ENCODE measurements around the gene UMODL1.
"Not testable (repeated sequence)": the region's sequence is repeated elsewhere in the genome, so short reads cannot be mapped to it uniquely, and the experiment has no call there.

UMODL1 gene

DNA sequence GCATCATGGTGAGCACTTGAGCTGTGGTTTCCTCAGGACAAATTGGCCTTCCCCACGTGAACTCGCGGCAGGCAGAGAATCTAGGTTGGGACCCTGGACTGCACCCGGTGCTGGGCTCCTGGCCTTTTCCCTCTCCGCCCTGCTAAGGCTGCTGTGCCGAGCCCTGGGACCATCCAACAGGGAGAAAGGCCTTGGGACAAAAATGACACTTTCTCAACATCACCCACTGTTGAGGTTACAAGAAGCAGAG is 9.2 kb upstream of the UMODL1 start:
- DNase-seq = no peak

DNA sequence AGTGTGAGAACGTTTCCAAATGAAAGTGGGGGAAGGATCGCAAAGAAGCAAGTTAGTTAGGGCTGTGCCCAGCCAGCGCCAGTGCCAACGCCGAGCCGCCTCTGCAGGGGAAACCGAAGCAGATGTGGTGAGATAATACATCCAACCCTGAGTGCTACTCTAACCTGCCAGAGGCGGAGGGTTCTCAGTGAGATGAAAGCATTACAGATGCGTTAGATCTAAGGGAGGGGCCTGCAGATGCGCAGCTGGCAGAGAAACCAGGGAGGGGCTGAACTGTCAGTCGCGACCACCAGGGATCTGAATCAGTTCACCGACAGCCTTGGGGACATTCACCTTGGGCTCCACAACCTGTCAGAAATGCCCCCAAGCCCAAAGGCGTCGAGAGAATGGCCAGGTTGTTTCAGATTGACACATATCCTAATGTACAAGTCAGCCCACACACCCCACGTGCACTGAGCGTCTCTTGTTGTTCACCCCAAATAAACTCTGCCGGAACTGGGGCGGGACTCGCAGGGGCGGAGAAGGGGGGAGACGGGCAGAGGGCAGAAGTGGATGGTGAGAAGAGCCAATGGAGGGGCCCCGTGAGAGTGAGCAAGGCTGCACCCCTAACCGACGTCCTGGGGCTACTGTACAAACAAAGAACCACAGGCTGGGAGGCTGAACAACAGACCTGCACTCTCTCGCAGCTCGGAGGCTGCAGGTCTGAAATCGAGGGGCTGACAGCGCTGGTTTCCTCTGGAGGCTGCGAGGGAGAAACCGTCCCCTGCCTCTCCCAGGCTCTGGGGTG is 8.7 kb upstream of the UMODL1 start:
- peak; percentile 33 for DNase-seq

DNA sequence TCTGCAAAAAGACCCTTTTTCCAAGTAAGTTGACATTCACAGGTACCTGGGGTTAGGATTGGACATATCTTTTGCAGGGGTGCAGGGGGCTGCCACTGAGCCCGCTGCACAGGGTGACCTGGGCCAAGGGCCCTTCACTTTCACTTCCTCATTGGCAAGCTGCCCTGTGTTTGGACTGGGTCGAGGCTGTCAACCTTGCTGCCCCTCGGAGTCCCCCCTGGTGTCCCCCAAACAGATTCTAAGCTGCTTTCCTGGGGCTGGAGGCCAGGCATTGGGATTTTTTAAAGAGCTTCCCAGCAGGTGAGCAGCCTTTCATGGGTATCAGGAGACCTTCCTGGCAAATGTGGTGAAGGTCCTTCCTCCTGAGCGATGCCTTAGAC is 7.9 kb upstream of the UMODL1 start:
- peak; percentile 24 for DNase-seq

DNA sequence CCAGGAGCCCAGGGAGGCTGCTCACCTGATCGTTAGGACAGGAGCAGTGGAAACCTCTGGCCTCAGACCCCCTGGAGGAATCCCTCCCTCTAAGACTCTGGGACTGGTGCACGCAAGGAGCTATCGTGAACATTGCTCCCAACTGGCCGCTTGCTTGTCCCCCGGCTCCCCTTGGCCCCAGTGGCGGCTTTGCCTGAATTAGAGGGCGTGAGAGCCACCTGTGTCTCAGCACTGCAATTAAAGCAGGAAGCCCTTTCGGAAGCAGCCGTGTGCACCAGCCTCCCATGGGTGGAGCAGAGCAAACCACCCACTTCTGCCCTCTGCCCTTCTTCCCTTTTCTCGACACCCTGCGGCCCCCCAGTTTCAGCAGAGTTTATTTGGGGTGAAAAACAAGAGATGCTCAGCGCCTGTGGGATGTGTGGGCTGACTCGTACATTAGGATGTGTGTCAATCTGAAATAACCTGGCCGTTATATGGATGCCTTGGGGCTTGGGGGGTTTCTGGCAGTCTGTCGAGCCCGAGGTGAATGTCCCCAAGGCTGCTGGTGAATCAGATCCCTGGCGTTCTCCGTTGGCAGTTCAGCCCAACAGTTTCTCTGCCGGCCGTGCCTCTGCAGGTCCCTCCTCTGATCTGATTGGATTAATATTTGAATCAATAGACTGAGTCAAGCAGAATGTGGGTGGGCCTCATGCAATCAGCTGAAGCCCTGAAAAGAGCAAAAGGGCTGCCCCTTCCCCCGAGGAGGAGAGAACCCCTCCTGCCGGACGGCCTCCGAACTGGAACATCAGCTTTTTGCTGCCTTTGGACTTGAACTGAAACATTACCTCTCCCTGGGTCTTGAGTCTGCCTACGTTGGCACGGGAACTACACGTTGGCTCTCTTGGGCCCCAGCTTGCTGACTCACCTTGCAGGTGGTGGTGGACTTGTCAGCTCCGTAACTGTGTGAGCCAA is 7.3 kb upstream of the UMODL1 start:
- DNase-seq = peak; percentile 24

DNA sequence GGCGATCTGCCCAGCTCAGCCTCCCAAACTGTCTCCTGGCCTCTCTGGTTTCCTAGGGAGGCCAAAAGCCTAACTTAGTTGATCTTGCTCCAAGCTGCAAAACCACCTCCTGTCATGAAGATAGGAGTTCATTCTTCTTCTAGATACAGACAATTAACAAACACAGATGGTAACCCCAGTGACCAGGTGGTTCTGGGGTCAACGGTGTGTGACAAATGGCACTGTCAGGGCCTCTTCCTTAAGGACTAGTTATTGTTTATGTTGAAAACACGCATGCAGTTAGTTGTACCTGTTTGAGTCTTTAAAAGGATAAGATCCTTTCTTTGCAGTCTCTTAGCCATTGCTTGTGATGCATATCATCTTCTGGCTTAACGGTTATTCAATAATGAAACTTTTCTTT is 4.6 kb upstream of the UMODL1 start:
- peak; percentile 16 for DNase-seq

DNA sequence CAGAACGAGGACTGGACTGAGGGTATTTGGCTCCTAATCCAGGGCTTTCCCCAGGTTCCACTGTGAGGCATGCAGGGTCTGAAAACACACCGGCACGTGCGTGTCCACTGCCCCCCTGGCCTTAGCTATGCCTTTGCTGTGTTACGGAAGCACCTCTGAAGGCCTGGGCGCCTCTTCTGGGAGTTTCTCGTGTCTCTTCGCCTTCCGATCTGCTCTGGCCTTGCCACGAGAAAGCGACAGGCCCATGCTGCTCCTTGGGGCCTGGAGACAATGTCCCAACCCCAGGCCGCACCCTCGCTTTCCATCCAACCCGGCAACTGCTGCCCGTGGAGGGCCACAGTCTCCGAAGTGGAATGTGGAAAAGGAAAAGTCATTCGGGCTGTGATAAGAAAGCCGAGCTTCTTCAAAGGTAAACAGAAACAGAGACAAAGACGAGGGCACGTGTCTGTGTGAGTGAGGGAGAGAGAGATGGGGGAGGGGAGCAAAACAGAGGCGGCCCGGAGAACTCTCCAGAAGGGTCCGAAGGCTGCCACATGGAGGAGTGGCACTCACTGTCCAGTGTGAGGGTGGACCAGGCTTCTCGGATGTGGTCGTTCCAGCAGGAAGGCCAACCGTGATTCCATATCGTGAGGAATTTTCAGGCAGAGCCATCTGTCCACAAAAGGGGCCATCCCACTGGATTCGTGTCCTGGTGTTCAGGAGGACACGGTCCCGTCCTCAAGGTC is 3.4 kb upstream of the UMODL1 start:
- DNase-seq = no peak

DNA sequence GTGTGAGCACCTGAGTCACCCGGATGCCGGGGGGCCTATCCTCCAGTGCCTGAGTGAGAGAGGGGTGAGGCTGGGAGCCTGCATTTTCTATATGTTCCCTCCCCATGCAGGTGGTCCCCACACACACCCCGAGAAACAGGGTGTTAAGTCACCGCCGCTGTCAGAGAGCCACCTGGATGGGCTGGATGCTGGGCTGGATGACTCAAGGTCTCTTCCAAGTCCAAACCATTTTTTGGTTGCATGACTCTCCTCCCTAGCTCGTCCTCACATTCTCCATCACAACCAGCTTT is 2.9 kb upstream of the UMODL1 start:
- no peak for DNase-seq

DNA sequence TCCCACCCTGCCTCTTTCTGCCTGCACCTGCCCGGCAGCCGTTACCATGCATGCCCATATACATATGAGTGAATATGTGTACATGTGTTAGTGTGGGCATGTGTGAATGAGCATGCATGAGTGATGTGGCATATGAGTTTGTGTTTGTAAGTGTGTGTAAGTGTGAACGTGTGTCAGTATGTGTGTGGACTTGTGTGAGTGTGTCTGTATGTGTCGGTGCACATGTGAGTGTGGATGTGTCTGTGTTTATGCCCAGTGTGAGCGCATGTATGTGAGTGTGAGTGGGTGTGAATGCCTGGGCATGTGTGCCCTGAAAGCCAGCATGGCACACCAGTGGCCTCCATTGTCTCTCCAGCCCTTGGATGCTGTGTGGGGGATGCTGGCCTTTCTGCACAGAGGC is 2.5 kb upstream of the UMODL1 start:
- no peak for DNase-seq

DNA sequence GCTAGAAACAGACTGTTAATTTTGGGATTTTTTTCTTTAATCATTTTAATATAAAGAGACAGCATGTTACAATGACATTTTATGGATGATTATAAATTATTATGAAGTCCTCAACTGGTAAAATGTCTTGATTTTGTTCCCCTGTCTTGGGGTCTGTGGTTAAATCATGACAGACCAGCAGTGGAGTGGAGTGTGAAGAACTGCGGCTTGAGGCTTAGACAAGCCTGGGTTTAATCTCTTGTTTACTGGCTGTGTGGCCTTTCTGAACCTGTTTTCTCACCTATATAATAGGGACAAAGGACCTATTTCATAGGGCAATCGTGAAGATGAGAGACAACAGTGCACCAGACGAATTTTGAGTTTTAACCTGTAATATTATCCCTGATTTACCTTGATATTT is 1.8 kb upstream of the UMODL1 start:
- DNase-seq = peak; percentile 38

DNA sequence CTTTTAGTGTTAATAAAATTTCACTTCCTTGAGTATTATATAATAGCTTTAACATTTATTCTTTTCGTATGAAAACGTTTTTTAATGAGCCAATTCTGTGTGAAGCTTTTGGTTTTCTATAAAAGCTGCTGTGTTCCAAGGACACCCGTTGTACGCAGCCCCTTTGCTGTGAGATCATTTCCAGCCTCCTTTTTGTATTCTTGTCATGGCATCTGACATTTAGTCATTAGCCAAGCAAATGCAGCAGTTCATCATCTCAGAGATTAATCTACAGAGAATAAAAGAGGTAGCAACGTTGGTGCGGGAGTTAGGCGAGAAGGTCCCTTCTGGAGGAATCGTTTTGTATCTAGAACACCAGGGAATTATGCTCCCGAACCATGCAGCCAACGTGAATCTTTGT is 1.3 kb upstream of the UMODL1 start:
- no peak for DNase-seq

DNA sequence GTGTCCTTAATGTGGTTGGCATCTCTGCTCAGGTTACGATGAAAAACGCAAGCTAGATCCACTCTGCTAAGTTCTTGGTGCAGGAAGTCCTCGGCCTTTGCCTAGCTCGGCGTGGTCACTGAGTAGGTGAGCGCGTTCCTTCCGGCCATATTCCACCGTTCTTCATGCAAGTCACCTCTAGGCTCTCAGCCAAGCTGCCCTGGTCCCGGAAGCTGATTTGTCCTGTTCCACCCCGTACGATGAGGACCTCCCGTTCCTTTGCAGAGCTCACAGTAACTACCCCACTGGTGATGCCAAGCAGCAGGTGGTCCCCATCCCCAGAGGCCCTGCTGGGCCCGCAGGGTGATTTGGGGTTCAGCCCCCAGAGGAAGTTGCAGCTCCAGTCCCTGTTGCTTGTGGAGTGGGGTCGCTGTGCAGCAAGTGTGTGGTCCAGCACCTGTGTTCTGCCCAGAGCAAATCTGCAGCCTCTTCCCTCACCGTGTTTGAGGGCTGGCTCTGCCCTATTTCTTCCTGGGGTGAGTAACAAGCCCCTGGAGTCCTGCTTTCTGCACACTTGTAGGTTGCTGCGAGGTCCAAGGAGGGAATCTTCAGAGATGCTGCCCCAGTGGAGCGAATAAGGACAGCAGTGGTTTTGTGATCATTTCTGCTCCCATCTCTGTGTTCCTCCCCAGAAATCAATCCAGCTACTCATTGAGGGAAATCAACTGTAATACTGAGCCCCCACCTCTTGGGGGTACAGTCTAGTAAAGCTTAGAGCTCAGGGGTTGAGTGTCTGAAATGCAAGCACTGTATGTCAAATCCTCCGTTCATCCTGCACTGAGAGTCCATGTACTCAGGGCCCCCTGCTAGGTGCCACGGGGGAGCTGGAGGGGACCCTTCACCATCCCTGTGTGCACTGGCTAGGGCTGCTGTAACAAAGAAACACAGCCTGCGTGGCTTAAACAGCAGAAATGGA is 2.3 kb downstream of the UMODL1 start:
- no peak for DNase-seq

DNA sequence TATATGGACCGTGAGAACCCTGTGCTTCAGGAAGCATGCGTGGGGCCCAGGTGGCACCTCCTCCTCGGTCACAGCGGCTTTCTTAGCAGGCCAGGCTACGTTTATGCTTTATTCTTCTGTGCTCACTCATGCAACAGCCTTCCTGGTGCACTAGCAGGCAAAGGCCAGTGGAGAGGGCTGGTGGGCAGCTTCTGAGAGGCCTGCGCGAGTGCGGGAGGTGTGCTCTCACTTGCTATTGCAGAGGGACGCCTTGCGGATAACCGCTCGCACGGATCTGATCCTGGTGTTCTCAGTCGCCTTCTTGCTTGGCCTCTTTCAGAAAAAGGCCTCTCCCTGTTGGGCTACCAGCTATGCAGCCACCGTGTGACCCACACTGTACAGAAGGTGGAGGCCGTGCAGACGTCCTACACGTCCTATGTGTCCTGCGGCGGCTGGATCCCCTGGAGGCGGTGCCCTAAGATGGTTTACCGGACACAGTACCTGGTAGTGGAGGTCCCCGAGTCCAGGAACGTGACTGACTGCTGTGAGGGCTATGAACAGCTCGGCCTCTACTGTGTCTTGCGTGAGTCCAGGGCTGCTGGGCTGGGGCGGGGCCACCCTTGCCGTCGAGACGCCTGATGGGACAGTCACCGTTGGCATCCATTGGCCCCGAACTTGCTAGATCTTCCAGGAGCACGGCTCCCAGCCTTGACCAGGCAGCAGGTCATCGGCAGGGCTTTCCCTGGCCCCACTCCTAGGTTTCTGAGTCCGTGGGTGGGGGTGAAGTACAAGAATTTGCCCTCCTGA is 4.8 kb downstream of the UMODL1 start:
- DNase-seq = no peak

DNA sequence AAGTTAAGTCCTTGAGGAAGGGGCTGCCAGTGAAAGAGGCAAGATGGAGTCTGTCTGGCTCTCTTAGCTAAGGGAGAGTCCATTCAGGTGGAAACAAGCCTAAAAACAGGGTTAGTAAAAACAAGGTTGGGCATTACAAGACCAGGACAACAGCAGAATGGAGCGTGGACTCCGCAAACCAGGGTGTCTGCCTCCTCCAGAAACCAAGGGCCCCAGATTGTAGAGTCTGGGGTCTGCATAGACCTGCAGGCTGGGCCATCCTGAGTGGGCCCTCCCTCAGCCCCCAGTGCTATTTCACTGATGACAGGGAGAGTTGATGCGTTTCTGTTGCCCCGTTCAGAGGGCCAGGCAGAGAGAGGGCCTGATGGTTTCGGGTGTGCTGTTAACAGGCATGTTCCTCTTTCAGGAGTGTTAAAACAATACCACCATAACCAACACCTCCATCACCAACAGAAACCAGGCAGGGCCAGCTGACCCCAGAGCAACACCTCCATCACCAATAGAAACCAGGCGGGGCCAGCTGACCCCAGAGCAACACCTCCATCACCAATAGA is 6.6 kb downstream of the UMODL1 start:
- DNase-seq = not testable (repeated sequence)

DNA sequence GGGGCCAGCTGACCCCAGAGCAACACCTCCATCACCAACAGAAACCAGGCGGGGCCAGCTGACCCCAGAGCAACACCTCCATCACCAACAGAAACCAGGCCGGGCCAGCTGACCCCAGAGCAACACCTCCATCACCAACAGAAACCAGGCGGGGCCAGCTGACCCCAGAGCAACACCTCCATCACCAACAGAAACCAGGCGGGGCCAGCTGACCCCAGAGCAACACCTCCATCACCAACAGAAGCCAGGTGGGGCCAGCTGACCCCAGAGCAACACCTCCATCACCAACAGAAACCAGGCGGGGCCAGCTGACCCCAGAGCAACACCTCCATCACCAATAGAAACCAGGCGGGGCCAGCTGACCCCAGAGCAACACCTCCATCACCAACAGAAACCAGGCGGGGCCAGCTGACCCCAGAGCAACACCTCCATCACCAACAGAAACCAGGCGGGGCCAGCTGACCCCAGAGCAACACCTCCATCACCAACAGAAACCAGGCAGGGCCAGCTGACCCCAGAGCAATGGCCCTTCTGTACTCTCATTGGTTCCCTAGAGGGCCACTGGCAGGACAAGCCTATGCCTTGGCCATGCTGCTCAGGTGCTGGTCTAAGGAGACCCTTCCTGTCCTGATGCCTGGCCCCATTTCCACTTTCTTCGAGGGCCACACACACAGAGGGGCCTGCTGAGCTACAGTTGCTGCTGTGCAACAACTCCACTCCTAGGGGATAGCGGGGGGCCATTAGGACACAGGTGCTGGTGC is 7.3 kb downstream of the UMODL1 start:
- not testable (repeated sequence) for DNase-seq

DNA sequence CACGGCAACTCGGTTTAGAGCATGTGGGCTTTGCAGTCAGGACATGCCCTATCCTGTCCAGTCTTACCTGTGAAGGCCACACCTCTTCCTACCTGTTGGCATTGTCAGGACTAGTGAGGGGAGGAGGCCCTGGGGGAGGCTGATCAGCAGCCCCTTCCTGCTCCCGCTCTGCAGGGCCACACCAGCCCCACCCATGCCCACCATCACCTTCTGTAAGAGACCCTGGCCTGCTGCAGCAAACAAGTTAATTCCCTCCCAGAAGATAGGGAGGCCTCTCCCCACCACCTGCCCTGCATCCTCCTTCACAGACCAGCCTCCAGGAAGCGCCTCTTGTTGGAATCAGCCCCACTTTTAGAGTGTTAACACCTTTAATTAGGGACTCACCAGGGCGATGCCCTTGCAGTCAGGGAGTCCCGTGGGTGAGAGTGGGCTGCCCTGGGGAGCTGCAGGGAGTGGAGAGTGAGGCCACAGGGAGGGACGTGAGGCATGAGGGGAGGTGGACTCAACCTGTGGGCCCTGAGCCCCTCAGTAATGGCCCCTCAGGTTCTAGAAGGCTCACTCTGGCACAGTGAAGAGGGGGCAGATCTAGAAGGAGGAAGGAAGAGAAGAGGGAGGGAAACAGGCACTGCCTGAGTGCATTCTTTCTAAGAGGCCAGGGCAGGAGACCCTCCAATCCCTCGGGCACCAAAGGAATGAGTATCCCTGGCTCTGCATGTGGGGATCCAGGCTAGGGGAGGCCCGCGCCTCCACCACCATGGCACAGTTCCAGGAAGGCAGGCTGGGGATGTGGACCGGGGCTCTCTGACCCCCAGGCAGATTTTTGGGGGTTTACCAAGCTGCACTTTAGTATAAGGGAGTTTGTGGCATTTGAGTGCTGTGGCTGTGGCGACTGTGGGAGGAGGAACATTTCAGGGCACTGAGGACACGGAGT is 8.2 kb downstream of the UMODL1 start:
- DNase-seq = no peak

DNA sequence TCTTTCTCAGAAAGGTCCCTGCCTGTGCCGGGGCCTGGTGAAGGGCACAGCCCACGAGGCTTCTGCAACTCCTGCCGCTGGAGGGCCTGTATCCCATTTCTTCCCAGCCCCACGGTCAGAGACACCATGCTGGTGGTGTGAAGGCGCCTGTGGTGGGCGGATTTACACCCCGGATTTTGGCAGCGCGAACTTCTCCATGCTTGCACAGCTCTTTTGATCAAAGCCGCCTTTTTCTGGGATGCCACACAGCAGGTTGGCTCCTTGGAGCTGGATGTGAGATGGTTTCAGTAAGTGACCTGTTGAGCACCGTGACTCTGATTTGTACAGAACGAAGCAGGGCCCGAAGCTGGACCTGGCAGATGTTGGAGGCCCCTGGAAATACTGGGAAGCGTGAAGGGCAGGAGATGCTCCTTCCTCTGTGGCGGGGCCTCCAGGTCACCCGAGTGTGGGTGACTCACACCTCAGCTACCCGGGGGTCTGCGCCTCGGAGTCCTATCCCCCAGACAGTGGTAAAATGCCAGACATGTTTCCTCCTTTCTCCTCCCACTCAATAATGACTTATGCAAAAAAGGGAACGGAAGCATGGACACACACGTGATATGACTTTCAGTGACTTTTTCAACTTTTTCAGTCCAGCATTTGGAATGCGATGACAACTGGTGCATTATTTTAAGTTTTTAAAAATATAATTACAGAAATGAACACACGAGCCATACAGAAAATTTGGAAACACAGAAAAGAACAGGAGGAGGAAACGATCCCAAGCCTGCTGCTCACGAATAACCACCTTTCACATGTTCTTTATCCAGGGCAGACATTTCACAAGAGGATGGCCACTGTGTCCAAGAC is 9.0 kb downstream of the UMODL1 start:
- no peak for DNase-seq

DNA sequence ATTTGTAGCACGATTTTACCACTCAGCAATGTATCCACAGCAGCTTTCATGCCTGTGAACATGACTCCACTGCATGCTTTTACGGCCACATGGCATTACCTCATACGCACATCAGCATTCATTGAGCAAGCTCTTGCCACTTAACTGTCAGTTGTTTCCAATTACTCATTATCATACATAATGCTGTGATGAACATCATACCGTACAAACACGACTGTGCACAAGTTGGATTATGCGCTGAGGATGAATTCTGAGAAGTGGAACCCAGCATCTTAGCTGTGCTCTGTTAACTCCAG is 9.6 kb downstream of the UMODL1 start:
- DNase-seq = no peak

DNA sequence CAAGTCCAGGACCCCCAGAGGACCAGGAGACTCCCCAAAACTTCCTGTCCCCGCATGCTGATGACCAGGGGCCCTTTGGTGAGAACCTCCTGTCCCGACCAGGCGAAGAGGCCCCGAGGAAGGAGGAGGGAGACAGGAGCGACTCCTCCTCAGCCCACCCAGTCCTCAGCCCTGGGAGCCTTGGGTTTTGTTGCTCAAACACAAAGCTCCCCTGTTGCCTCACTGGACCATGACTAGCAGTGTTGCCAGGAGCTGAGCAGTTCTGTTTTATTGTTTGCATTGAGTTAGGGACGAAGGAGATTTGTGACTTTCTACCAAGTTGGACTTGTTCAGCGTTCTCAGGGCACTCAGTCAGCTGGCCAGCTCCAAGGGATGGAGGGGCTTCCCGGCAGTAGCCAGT is 10.0 kb downstream of the UMODL1 start:
- no peak for DNase-seq

DNA sequence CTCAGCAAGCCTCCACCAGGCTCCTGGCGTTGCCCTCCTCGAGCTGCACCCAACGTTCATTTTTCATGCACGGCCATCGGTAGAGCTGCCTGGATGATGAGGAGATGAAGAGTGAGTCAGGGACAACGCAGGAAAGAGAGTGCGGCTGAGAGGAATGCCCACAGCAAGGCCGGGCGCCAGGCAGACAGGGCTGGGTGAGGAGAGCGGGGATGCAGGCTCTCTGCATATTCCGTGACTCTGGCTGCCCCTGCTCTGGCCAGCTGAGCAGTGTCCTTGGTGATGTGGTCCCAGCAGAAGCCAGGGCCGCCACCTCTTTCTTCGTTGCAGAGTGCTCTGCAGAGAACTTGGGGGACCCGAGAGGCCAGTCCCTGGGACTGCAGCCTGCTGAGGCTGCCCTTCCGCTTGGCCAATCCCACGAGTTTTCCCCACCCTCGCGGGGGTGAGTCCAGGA is 10.8 kb downstream of the UMODL1 start:
- DNase-seq = no peak

Data from NCI-H82 (cell line).